Measurements from ENCODE around the gene EHMT1.
"Not testable (repeated sequence)": the region's sequence is repeated elsewhere in the genome, so short reads cannot be mapped to it uniquely, and the experiment has no call there.

EHMT1 gene

GRCh38 chr9:137873408-137873807 is 254.6 kb downstream of the EHMT1 start:
- FAIRE-seq (no peak), DNase-seq (ENCODE audit: insufficient read length) (no peak)
- no peak for TF ChIP-seq POLR2AphosphoS5 (IDR thresholded peaks at IDR 0.05; ENCODE audit: low read depth, low read length)
- TF ChIP-seq POLR2A (IDR thresholded peaks at IDR 0.05; ENCODE audit: low read depth, low read length) = no peak
- TF ChIP-seq TAF1 (IDR thresholded peaks at IDR 0.05; ENCODE audit: borderline replicate concordance, low read depth, low read length) = no peak

GRCh38 chr9:137873858-137874362 is 255.1 kb downstream of the EHMT1 start:
- FAIRE-seq (no peak), DNase-seq (ENCODE audit: insufficient read length) (no peak)
- TF ChIP-seq POLR2A (IDR thresholded peaks at IDR 0.05; ENCODE audit: low read depth, low read length) (no peak), POLR2AphosphoS5 (IDR thresholded peaks at IDR 0.05; ENCODE audit: low read depth, low read length) (no peak), TAF1 (IDR thresholded peaks at IDR 0.05; ENCODE audit: borderline replicate concordance, low read depth, low read length) (no peak)

- DNase-seq (ENCODE audit: insufficient read length) = no peak
- no peak for FAIRE-seq
- TF ChIP-seq POLR2A (IDR thresholded peaks at IDR 0.05; ENCODE audit: low read depth, low read length) (no peak), TAF1 (IDR thresholded peaks at IDR 0.05; ENCODE audit: borderline replicate concordance, low read depth, low read length) (no peak), POLR2AphosphoS5 (IDR thresholded peaks at IDR 0.05; ENCODE audit: low read depth, low read length) (no peak)
Measured at GRCh38 chr9:137875354-137875753, 256.5 kb downstream of the EHMT1 start.

DNA sequence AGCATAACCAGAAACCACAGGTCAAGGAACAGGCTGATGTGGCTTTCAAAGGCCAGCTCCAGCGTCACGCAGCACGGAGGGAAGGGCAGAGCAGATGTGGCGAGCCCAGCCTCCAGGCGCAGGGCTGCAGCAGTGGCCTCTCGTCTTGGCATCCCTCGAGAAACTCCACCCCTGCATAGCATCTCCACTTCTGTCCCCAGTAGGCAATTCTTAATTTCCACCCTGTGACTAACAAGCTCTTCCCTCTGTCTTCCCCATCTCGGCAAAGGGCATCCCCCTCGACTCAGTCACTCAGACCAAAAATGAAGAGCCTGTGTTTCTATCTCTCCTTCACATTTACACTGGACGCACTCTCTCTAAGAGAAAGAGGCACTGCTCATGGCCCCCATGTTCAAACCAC is 257.0 kb downstream of the EHMT1 start:
- no peak for DNase-seq (ENCODE audit: insufficient read length)
- no peak for TF ChIP-seq POLR2AphosphoS5 (IDR thresholded peaks at IDR 0.05; ENCODE audit: low read depth, low read length)
- TF ChIP-seq TAF1 (IDR thresholded peaks at IDR 0.05; ENCODE audit: borderline replicate concordance, low read depth, low read length) = no peak
- TF ChIP-seq POLR2A (IDR thresholded peaks at IDR 0.05; ENCODE audit: low read depth, low read length) = no peak
- no peak for FAIRE-seq

DNA sequence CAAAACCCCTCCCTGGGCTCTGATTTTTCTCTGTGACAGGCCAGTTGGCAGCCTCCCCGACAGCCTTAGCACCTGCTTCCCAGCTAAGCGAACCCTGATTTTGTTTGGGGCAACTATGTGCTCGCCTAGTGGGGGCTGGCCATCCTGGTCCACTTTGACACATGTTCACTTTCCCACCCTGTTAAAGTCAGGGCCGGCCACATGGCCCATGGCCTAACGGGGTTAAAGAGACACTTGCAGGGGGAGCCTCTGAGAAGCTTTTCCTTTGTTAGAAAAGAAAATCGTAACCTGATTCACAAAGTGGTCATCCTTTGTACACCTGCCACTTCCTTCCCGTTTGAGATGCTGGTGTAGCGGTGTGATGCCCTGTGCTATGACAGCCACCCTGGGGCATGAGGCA is 257.5 kb downstream of the EHMT1 start:
- FAIRE-seq = no peak
- TF ChIP-seq POLR2AphosphoS5 (IDR thresholded peaks at IDR 0.05; ENCODE audit: low read depth, low read length) (no peak), TAF1 (IDR thresholded peaks at IDR 0.05; ENCODE audit: borderline replicate concordance, low read depth, low read length) (no peak), POLR2A (IDR thresholded peaks at IDR 0.05; ENCODE audit: low read depth, low read length) (no peak)

GRCh38 chr9:137876781-137877386 is 258.1 kb downstream of the EHMT1 start:
- DNase-seq (ENCODE audit: insufficient read length) = no peak
- no peak for FAIRE-seq
- TF ChIP-seq POLR2AphosphoS5 (IDR thresholded peaks at IDR 0.05; ENCODE audit: low read depth, low read length) (no peak), TAF1 (IDR thresholded peaks at IDR 0.05; ENCODE audit: borderline replicate concordance, low read depth, low read length) (no peak), POLR2A (IDR thresholded peaks at IDR 0.05; ENCODE audit: low read depth, low read length) (no peak)

More for the DNA sequence above, 257.5 kb downstream of the EHMT1 start:
- no peak for DNase-seq (ENCODE audit: insufficient read length)

DNA sequence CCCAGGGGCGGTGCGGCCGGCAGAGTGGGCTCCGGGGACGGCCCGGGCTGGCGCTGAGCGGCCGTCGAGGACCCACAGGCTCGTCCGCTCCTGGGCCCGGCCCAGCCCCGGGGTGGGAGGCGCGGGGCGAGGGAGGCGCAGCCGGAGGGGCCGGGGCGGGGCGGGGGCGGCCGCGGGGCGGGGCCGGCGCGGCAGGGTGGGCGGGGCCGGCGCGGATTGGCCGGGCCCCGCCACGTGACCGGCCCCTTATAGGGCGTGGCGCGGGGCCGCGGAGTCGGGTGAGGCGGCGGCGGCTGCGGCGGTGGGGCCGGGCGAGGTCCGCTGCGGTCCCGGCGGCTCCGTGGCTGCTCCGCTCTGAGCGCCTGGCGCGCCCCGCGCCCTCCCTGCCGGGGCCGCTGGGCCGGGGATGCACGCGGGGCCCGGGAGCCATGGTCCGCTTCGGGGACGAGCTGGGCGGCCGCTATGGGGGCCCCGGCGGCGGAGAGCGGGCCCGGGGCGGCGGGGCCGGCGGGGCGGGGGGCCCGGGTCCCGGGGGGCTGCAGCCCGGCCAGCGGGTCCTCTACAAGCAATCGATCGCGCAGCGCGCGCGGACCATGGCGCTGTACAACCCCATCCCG is 258.8 kb downstream of the EHMT1 start, which contains the start of gene CACNA1B:
TSS of gene CACNA1B (plus strand) at position 277 of the 617 bp plus-strand sequence. CDS start at position 429, 152 bp downstream.
- not testable (repeated sequence) for FAIRE-seq; DNase-seq (ENCODE audit: insufficient read length)

GRCh38 chr9:137878146-137878941 is 259.5 kb downstream of the EHMT1 start:
- DNase-seq (ENCODE audit: insufficient read length) (no peak), FAIRE-seq (no peak)
- TF ChIP-seq POLR2AphosphoS5 (IDR thresholded peaks at IDR 0.05; ENCODE audit: low read depth, low read length) (no peak), TAF1 (IDR thresholded peaks at IDR 0.05; ENCODE audit: borderline replicate concordance, low read depth, low read length) (no peak), POLR2A (IDR thresholded peaks at IDR 0.05; ENCODE audit: low read depth, low read length) (no peak)

DNA sequence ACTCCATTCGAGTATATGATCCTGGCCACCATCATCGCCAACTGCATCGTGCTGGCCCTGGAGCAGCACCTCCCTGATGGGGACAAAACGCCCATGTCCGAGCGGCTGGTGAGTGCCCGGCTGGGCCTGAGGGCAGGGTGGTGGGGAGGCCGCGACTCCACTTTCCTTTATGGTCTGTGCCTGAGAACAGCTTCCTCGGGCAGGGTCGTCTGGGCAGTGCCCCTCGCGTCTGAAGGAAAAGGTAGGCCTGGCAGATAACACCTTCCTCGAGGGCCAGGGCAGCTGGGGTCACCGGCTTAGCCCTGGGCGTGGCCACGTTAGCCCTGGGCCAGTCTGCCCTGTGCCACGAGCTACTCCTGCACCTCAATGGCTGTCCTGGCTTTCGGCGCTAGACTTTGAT is 260.2 kb downstream of the EHMT1 start:
- DNase-seq (ENCODE audit: insufficient read length) (no peak), FAIRE-seq (no peak)
- no peak for TF ChIP-seq POLR2A (IDR thresholded peaks at IDR 0.05; ENCODE audit: low read depth, low read length)
- no peak for TF ChIP-seq POLR2AphosphoS5 (IDR thresholded peaks at IDR 0.05; ENCODE audit: low read depth, low read length)

DNA sequence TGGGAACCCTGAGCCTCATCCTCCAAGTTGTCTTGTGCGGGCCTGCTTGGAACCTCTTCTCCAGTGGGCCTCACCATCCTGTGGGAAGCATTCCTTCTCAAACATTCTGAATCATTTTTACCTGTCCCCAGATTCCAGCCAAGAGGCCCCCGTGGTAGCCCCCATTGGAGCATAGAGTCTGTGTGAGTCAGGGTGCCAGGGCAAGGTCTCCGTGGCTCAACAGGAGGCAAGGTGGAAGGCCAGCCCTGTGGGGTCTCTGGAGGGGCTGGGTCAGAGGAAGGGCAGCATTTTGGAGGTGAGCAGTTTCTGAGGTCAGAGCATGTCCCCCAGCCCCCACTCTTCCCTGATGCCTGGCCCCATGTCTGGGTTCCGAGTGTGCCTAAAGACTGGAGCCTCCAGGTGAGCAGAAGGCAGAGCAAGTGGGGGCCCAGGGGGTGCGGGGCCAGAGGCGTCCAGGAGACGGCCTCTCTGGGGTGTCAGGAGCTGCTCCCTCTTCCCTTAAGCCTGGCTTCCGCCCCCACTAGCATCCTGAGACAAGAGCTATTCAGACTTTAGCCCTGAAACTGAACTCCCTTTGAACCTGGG is 260.9 kb downstream of the EHMT1 start:
- DNase-seq (ENCODE audit: insufficient read length) = no peak
- TF ChIP-seq TAF1 (IDR thresholded peaks at IDR 0.05; ENCODE audit: borderline replicate concordance, low read depth, low read length) (no peak), POLR2A (IDR thresholded peaks at IDR 0.05; ENCODE audit: low read depth, low read length) (no peak), POLR2AphosphoS5 (IDR thresholded peaks at IDR 0.05; ENCODE audit: low read depth, low read length) (no peak)
- no peak for FAIRE-seq

DNA sequence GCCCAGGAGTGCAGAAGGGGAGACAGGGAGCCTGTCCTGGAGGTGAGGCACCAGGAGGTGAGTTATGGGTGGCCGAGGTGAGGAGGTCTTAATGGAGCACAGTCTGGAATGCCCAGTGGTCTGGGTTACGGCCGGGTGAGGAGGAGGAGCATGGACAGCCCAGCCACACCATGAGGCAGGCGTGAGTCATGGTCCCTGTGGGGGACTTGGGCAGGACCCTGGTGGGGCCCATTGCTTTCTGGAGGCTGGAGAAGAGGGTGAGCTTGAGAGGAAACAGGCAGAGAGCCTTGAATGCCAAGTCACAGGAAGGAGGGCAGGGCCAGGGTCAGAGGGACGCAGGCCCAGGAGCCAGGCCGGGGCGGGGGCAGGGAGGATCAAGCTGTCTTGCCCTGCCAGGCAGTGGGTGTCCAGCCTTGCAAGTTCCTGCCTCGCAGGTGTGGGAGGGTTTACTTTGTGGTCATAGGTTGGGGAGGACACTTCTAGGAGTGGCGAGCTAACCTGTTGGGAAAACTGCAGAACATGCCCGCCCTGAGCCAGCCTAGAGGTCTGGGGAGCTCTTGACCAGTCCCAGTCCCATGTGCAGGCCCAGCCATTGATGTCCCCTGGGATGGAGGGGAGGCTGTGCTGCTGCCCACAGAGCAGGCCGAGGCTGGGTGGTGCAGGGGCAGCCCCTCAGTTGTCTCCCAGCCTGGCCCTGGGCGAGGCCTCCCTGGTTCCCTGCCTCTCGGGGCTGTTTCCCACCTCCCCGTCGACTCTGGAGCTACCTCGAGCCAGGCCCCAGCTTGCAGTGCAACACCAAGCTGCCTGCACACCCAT is 261.6 kb downstream of the EHMT1 start:
- no peak for TF ChIP-seq POLR2A (IDR thresholded peaks at IDR 0.05; ENCODE audit: low read depth, low read length)
- TF ChIP-seq TAF1 (IDR thresholded peaks at IDR 0.05; ENCODE audit: borderline replicate concordance, low read depth, low read length) = no peak
- TF ChIP-seq POLR2AphosphoS5 (IDR thresholded peaks at IDR 0.05; ENCODE audit: low read depth, low read length) = no peak
- FAIRE-seq (no peak), DNase-seq (ENCODE audit: insufficient read length) (no peak)
